ENCODE data around the gene ZNF529.

Gene ZNF529

GRCh38 chr19:36514012-36514612 is 59.0 kb downstream of the ZNF529 start:
- DNase-seq (ENCODE audit: low read depth): no peak

GRCh38 chr19:36508325-36508724 is 64.8 kb downstream of the ZNF529 start:
- DNase-seq (ENCODE audit: low read depth): no peak

- DNase-seq (ENCODE audit: low read depth): no peak
Observed at GRCh38 chr19:36501973-36502372, 71.1 kb downstream of the ZNF529 start.

- no peak for DNase-seq (ENCODE audit: low read depth)
Observed at GRCh38 chr19:36497001-36497400, 76.1 kb downstream of the ZNF529 start.

Measured in ELR (cell line).